Esophagus muscularis mucosa (tissue), 3 donors: ENCODE measurements around the gene GAMT.

Source experiments
- POLR2A ChIP-seq: fragments of 450-650 bp; IDR thresholded peaks from one replicate; pipeline ENCODE4 v1.6.1; 2017; ENCODE audit warnings: antibody characterized with exemption, moderate library complexity, mild to moderate bottlenecking, low read depth
- TF ChIP-seq, protein P1 (sequence below), 3 experiments: fragments of 200-600 bp in 2 of 3; fragments of 450-650 bp in 1 of 3; sonication (generic) in 2 of 3; IDR thresholded peaks; one replicate each; pipeline ENCODE4 v1.5.1; 2017 to 2019; ENCODE audit warnings: antibody characterized with exemption in 3 of 3, mild to moderate bottlenecking in 2 of 3, moderate library complexity in 1 of 3

DNA sequence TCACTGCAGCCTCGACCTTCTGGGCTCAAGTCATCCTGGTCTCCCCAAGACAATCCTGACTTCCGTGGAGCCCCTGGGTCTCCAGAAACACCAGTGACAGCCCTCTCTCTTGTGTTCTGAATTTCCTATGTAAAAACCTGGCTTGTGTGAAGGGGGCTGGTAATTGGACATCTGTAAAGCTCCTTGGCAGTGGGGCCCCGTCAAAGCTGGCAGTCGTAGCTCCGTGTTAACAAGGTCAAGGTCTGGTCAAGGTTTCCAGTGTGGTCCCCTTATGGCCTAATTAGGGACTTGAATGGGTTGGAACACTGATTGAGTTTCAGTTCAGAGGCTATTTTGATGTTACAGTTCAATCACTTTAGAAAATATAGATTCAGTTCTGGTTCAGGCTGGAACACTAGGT lies 50.5 kb downstream of the GAMT start:
- TF ChIP-seq, protein P1, sequence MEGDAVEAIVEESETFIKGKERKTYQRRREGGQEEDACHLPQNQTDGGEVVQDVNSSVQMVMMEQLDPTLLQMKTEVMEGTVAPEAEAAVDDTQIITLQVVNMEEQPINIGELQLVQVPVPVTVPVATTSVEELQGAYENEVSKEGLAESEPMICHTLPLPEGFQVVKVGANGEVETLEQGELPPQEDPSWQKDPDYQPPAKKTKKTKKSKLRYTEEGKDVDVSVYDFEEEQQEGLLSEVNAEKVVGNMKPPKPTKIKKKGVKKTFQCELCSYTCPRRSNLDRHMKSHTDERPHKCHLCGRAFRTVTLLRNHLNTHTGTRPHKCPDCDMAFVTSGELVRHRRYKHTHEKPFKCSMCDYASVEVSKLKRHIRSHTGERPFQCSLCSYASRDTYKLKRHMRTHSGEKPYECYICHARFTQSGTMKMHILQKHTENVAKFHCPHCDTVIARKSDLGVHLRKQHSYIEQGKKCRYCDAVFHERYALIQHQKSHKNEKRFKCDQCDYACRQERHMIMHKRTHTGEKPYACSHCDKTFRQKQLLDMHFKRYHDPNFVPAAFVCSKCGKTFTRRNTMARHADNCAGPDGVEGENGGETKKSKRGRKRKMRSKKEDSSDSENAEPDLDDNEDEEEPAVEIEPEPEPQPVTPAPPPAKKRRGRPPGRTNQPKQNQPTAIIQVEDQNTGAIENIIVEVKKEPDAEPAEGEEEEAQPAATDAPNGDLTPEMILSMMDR (IDR thresholded peaks at IDR 0.05): no peak
- no peak for TF ChIP-seq POLR2A
